GM18517 (cell line): Measurements from ENCODE around the gene IFT122.

Experiments used
- ATAC-seq: cut with Tn5 transposase; IDR thresholded peaks from one replicate; pipeline ENCODE4 v1.9.1; 2021; ENCODE audit warnings: mild to moderate bottlenecking, moderate library complexity; ENCODE audit not compliant: unreplicated experiment

IFT122 gene

DNA sequence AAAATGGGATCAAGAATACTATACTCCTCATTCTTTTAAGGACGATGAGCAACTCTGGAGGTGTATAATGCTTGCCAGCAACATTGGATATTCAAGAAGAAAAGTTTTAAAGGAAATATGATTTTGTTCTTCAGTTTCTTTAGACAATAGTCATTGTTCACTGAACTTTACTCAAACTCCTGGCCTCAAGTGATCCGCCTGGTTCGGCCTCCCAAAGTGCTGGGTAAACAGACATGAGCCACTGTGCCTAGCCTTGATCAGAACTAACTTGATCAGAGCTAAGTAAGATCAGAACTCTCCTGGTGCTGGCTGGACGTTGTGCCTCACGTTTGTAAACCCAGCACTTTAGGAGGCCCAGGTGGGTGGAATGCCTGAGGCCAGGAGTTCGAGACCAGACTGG, 24.2 kb upstream of the IFT122 start:
- no peak for ATAC-seq

DNA sequence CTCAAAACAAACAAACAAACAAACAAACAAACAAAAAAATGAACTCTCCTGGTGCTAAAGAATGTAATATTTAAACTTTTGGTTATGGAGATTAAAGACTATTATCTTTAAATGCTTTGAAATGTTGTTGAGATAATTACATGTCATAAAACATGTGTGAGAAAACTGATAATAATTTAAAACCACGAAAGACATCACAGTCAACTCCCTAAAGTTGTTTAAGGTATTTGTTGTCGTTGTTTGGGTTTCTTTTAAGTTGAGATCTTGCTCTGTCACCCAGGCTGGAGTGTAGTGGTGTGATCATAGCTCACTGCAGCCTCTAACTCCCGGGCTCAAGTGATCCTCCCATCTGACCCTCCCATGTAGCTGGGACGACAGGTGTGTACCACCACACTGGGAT, 23.6 kb upstream of the IFT122 start:
- no peak for ATAC-seq

GRCh38 chr3:129417326-129417725, 22.7 kb upstream of the IFT122 start:
- ATAC-seq, result no peak

DNA sequence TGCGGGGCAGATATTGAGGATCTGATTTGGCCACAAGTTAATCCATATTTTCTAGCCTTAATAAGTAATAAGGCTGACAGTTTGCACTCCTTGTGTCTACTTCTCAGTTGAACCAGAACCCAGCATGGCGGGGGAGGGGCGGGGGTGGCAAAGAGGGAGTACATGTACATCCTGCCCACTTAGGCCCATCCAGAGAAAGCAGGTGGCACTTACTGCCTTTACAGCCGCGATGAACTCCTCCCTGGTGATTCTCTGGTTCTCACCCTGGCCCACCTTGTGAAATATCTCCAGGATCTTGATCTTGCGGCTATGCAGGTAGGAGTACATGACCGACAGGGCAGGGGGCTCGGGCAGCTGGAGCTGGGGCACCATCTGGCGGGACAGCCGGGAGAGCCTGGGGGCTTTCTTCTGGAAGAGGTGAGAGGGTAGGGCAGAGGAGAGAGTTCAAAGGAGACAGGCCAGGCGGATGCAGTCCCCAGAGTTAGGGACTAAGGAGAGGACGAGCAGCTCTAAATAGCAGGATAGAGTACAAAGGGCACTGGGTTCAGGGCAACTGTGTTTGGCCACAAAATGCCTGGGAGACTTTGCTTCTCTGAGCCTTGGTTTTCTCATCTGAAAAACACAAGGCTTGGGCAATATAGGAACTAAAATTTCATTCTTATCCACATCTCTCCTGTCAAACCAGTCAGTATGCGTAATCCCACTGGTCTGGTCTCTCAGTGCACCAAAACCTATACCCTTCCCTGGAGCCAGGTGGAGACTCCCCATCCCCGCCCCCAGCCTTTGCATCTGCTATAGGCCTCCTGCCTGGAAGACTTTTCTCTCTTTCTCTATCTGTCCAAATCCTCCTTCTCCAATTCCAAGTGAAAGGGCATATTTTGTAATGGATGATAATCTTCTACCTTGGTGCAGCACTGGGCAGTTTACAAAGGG, 21.7 kb upstream of the IFT122 start:
- no peak for ATAC-seq

DNA sequence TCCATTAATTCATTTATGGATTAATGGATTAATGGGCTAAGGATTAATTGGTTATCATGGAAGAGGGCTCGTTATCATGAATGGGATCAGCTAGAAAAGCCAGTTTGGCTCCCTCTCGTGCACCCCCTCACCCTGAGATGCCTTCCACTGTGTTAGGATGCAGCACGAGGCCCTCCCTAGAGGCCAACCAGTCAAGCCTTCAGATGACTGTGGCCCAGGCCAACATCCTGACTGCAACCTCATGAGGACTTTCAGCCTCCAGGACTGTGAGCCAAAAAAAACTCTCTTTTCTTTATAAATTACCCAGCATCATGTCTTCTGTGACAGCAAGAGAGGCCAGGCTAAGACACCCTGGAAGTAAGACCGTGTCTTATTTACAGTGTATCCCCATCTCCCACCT, 20.5 kb upstream of the IFT122 start:
- ATAC-seq, result no peak

DNA sequence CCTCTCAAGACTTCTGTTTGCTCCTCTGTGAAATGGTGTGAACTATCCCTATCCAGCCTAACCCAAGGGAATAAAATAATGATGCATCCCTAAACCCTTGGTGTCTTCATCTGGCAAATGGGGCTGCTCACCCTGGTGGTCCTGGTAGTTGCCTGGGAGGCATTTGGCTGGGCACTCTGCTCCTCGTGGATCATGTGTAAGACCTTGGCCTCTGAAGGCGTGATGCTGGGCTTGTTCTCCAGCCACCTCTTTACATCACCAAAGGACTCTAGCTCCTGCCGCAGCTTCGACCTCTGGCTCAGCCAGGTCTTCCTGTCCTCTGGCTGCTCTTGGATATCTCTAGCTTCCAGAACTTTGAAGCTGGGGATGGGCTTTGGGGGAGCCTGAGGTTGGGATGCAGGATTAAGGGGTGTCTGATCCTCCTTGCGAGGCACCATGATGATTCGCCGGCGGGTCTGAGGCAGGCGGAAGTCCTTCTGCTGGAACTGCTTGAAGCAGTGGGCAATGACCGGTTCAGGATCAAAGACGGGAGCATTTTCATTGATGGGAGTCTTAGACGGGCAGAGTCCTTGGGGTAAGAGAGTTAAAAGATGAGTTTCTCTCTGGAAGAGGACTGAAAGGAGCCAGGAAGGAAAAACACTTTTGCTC, 18.7 kb upstream of the IFT122 start:
- no peak for ATAC-seq

DNA sequence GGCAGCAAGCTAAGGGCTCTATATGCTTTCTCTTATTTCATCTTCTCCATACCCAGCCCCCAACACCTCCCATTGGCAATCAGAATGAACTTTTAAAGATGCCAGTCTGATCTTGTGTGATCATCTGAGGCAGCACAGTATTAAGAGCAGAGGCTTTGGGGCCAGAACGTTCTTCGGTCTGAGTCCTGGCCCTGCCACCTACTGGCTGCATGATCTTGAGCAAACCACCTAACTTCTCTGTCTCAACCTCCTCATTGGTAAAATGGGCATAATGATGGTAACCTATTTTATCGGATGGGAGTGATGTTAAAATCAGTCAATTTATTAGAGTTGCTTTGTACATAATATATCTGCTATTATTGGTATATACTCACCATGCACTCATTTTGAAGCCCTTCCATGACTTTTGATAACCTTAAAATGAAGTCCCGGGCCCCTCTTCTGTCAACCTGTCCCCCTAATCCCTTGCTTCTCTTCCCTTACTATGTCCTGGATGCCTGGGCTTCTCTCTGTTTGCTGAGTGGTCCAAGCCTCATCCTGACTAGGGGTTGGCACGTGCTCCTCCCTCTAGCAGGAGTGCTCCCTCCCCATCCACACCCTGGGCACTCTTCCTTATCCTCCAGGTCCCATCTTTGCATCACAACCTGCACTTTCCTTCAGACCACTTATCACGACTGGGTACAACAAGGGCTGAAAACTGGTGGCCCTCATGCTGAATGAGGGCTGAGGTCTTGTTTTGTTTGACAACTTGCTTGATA, 17.9 kb upstream of the IFT122 start:
- no peak for ATAC-seq

DNA sequence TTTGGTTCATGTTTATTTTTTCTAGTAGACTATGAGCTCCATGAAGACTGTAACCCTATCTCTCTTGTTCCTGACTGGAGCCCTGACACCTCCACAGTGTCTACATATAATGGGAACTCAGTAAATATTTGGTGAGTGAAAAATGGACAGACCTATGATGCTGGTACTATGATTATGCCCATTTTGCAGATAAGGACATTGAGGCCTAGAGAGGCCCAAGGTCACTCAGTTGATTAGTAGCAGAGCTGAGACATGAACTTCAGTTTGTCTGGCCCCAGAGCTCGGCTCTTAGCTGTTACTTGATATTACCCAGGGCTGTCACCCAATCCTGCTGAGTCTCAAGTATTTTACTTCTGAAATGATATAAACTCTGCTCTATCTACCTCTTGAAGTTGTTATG, 17.1 kb upstream of the IFT122 start:
- ATAC-seq, result no peak

DNA sequence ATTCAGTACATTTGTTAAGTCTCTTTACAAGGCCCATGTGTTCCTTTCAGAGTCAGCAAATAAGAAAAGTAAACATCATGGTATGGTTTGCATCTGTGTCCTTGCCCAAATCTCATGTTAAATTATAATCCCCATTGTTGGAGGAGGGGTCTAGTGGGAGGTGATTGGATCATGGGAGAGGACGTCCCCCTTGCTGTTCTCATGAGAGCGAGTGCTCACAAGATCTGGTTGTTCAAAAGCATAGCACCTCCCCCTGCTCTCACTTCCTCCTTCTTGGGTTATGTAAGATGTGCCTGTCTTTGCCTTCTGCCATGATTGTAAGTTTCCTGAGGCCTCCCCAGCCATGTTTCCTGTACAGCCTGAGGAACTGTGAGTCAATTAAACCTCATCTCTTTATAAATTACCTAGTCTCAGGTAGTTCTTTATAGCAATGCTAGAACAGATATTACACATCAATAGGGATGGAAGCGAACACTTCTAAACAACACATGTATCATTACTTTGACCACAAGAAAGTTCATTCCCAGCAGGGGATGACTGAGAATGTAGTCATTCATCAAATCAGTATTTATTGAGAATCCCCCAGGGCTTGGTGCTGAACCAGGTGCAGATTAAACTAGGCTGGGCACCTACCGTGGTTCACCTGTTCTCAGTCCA, 15.7 kb upstream of the IFT122 start:
- ATAC-seq, result peak; percentile 41

DNA sequence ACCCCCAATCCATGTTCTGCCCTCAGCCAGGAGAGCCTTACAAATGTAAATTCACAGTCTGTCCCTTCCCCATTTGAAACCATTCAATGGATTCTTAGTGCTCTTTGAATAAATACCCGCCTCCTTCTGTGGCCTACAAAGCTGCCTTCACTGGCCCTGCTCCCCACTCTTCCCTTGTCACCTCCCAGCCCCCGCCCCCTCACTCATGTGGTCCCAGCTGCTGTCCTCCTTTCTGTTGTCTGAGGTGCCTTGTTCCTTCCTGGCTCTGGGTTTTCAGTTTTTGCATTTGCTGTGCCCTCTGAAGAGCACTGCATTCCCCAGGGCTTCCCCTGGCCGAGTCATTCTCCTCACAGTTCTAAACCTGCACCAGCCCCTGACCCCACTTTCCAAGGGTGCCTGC, 14.8 kb upstream of the IFT122 start:
- ATAC-seq, result no peak

DNA sequence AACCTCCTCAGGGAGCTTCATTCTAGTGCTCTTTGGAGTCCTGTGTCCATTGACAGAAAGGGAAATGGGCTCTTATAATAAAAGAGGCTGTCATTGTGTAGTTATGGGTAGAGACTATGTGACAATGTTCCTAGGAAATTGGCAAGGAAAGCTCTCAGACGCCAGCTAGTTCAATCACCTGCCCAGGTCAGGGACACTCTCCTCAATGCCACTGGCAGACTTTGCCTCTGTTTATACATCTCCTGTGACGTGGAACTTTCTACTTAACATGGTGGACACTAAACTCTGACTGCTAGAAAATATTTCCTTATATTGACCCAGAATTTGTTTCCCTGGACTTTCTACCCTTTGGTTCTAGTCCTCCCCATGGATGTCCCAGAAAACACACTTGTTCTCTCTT, 14.4 kb upstream of the IFT122 start:
- ATAC-seq, result no peak

DNA sequence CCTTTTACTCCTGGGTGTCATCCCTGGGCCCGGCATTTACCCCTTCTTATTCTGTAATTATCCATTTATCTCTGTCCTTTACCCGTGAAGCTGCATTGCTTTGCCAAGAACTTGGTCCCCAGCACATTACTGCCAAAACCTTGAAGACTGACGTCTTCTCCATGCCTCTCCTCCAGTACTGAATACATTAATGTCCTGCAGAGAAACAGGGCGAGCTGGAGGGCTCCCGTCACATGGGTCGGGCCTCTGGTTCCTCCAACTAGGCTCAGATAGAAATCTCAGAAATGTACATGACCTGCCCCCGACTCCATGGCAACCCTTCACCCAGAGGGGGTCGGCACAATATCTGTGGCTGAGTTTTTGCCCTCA, 12.0 kb upstream of the IFT122 start:
- ATAC-seq, result no peak

- ATAC-seq, result peak; percentile 88
Observed at GRCh38 chr3:129428376-129429079, 11.5 kb upstream of the IFT122 start, which contains the start of gene EFCAB12. Gene EFCAB12, minus strand, starts transcription at chr3:129428636. Its CDS starts 148 bp downstream, at chr3:129428488.

- no peak for ATAC-seq
Observed at GRCh38 chr3:129429080-129429451, 11.0 kb upstream of the IFT122 start.

GRCh38 chr3:129429602-129430001, 10.4 kb upstream of the IFT122 start:
- ATAC-seq, result no peak

DNA sequence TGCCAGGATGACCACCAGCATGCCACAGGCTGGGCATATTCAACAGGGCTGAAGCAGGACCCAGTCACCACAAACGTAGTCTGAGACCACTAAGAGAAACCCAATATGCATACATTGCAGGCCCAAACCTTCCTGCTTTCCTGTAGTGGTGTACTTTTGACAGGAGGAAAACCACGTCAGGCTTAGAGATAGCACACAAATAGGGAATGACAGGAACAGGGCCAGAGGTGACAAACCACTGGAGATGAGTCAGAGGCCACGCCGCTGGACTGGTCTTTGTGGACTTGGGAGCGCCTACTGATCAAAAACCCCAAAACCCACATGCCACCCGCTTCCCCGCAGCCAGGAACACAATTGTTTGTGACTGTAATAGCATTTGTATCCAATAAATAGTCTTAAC, 8.0 kb upstream of the IFT122 start:
- ATAC-seq, result no peak

- no peak for ATAC-seq
Observed at GRCh38 chr3:129432671-129433070, 7.4 kb upstream of the IFT122 start.

DNA sequence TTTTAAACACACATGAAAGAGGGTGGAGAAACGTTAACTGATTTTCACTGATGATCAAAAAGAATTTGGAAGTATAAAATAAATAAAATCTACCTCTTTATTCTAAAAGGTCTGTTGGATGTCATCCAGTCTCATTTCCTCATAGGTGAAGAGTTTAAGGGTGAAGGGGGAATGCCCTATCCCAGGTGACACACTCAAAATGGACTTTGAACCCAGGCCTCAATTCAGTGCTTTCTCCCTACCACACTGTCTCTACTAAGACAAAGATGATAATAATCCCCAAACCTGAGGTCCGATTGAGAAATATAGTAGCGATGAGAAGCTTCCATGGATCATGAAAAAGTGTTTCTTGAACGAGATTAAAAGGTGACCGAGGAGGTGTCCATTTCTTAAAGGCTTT, 6.5 kb upstream of the IFT122 start:
- no peak for ATAC-seq

DNA sequence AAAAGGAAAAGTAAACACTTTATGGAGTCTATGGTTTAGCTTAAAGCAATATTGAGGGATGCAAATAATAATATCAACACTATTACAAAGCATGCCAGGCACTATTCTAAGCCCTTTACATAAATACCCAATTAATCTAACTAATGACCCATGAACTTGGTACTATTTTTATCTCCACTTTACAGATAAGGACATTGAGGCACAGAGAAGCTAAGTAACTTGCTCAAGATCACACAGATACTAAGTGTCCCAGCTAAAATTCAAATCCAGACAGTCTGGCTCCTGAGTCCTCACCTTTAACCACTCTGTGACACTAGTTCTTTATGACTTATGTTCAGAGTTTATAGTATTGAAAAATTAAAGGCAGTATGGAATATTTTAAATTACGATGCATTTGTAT, 5.9 kb upstream of the IFT122 start:
- no peak for ATAC-seq

- no peak for ATAC-seq
Observed at GRCh38 chr3:129435367-129435766, 4.7 kb upstream of the IFT122 start.
